ENCODE data around the gene YPEL2.

- TF ChIP-seq CTCF (IDR thresholded peaks at IDR 0.05) (no peak), RFX5 (IDR thresholded peaks at IDR 0.05; ENCODE audit: low read length) (no peak), PBX3 (IDR thresholded peaks at IDR 0.05) (no peak), EP300 (IDR thresholded peaks at IDR 0.05; ENCODE audit: borderline replicate concordance in 1 of 2, low read depth in 1 of 2, low read length in 1 of 2) (no peak), GABPA (IDR thresholded peaks at IDR 0.05; ENCODE audit: low read depth) (no peak)
Observed at GRCh38 chr17:59365383-59365981, 34.0 kb downstream of the YPEL2 start.

Measured in SK-N-SH (cell line).